Lung (tissue), 12 donors: ENCODE data around the gene EHD1. TPM values are rescaled to one million over a fixed set of nuclear protein-coding genes. Genes with fewer than 3 reads are reported as not detected.

Experiments
- ATAC-seq: fragments of 200-7000 bp; cut with Tn5 transposase; one replicate; pipeline ENCODE4 v1.9.1; 2020; ENCODE audit warnings: moderate number of reproducible peaks; ENCODE audit not compliant: insufficient read depth, low FRiP score
- DNase-seq, 3 donors: peaks; one replicate each; pipeline ENCODE4 v3.0.0-alpha.2; 2013 to 2017
- H3K27ac ChIP-seq, 2 donors: one replicate each; pipeline ENCODE4 v1.5.1; 2013; ENCODE audit warnings: mild to moderate bottlenecking in 2 of 2, moderate library complexity in 2 of 2, control low read depth in 1 of 2, inconsistent platforms in 1 of 2, low read depth in 1 of 2, low read length in 1 of 2
- H3K27me3 ChIP-seq, 3 donors: one replicate each; pipeline ENCODE4 v1.5.1; 2013; ENCODE audit warnings: low read length in 2 of 3; ENCODE audit not compliant: control insufficient read depth in 3 of 3, insufficient read depth in 3 of 3
- H3K36me3 ChIP-seq, 4 donors: one replicate each; pipeline ENCODE4 v1.5.1; 2013; ENCODE audit warnings: low read length in 4 of 4, mild to moderate bottlenecking in 1 of 4, moderate library complexity in 1 of 4; ENCODE audit not compliant: control insufficient read depth in 4 of 4, insufficient read depth in 4 of 4
- H3K4me1 ChIP-seq, 5 donors: one replicate each; pipeline ENCODE4 v1.5.1; 2013; ENCODE audit warnings: low read length in 5 of 5, mild to moderate bottlenecking in 2 of 5, moderate library complexity in 1 of 5; ENCODE audit not compliant: control insufficient read depth in 5 of 5, insufficient read depth in 5 of 5
- H3K4me3 ChIP-seq: one replicate; pipeline ENCODE4 v1.5.1; 2013; ENCODE audit warnings: mild to moderate bottlenecking, control low read depth, moderate library complexity
- H3K9ac ChIP-seq, 2 donors: one replicate each; pipeline ENCODE4 v1.5.1; 2013; ENCODE audit warnings: low read length in 2 of 2, control low read depth in 1 of 2; ENCODE audit not compliant: insufficient read depth in 1 of 2
- H3K9me3 ChIP-seq, 4 donors: one replicate each; pipeline ENCODE4 v1.5.1; 2013; ENCODE audit warnings: low read length in 3 of 4, mild to moderate bottlenecking in 1 of 4, moderate library complexity in 1 of 4; ENCODE audit not compliant: control insufficient read depth in 4 of 4, insufficient read depth in 3 of 4
- WGBS, 2 donors: extraction: QIAGEN DNeasy Blood & Tissue Kit; methylation state at CpG; one replicate each; pipeline ENCODE4 v1.1.7; 2013; 5-methylcytosine and 5-hydroxymethylcytosine counted together
- polyA plus RNA-seq, 2 donors: library from polyadenylated mRNA; stranded (reverse); fragments of 200-250 nt; gene quantifications; one replicate each; pipeline ENCODE4 v1.2.1, GENCODE V29; 2013
- total RNA-seq, 2 donors: library from RNA; depleted of rRNA in 1 of 2; stranded (reverse); fragments of >200 nt in 1 of 2; gene quantifications; one replicate each; pipeline ENCODE4 v1.2.1, GENCODE V29; 2014 to 2021
- TF ChIP-seq, protein P1 (sequence below): IDR thresholded peaks from 2 replicates; pipeline ENCODE4 v1.5.1; 2012; ENCODE audit warnings: mild to moderate bottlenecking; ENCODE audit errors: control extremely low read depth, extremely low read depth
- donor health status: control.
- donor health status: control.
- donor health status: Bipolar disorder and iron deficiency.
- donor health status: healthy.
- donor health status: DM: yes; HTN: yes; CAD: no.

EHD1 gene
- total and polyA plus RNA-seq, 4 donors, result 42.1 to 144 (median 105) TPM

DNA sequence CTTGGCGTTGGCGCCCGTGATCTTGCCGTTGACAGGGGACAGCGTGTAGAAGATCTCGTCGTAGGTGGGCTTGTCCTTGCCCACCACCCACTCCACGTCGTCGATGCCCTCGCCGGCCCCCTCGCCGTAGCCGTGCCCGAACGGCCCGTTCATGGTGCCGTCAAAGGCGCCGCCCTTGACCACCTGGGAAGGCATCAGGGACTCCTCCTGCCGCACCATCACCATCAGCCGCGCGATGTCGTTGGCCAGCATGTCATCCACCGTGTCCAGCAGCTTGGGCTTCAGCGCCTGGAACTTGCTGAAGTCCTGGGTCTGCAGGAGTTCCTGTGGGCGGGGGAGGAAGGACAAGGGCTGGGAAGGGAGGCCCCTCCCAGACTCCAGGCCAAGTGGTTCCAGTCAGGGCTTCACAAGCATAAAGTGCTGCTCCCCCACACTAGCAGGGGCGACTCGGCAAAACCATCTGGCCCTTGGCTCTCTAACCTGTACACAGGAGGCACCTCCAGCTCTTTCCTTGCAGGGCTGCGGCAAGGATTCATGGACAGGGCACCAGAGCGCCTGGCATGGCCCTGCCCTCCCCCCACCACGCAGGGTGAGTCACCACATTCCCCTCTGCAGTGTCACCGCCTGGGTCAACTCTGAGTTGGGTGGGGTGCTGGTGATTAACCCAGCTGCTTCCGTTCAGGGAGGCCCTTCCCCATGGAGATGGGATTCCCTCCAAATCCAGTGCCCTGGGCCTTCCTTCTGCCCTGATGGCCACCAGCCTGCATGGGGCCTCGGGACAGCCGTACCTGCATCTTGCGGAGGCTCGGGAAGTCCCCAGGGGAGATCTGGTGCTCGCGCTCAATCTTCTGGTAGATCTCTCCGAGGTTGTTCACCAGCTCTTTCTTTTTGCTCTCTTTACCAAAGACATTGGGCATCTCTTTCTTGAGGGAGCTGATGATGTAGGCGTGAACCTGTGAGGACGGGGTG is 23.6 kb downstream of the EHD1 start:
- H3K9me3 ChIP-seq, result no peaks in the 10 kb centered on the region
- ATAC-seq (peak; percentile 86), DNase-seq (no peak)
- no peak overlapping the region for H3K9ac ChIP-seq
- peaks cover 0 to 62% (median 3%) of the 10 kb centered on the region in 5 donors for H3K4me1 ChIP-seq
- peaks cover 0 to 21% (median 15%) of the 10 kb centered on the region in 4 donors for H3K36me3 ChIP-seq
- H3K4me3 ChIP-seq, result no peak overlapping the region
- WGBS, 2 donors, result 71 to 75% methylated on average over 45 of the region's 45 CpGs
- H3K27ac ChIP-seq, result peak overlapping the region; percentile 86 to 90
- H3K27me3 ChIP-seq, result no peaks in the 10 kb centered on the region
- TF ChIP-seq, protein P1, sequence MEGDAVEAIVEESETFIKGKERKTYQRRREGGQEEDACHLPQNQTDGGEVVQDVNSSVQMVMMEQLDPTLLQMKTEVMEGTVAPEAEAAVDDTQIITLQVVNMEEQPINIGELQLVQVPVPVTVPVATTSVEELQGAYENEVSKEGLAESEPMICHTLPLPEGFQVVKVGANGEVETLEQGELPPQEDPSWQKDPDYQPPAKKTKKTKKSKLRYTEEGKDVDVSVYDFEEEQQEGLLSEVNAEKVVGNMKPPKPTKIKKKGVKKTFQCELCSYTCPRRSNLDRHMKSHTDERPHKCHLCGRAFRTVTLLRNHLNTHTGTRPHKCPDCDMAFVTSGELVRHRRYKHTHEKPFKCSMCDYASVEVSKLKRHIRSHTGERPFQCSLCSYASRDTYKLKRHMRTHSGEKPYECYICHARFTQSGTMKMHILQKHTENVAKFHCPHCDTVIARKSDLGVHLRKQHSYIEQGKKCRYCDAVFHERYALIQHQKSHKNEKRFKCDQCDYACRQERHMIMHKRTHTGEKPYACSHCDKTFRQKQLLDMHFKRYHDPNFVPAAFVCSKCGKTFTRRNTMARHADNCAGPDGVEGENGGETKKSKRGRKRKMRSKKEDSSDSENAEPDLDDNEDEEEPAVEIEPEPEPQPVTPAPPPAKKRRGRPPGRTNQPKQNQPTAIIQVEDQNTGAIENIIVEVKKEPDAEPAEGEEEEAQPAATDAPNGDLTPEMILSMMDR, result no peak

DNA sequence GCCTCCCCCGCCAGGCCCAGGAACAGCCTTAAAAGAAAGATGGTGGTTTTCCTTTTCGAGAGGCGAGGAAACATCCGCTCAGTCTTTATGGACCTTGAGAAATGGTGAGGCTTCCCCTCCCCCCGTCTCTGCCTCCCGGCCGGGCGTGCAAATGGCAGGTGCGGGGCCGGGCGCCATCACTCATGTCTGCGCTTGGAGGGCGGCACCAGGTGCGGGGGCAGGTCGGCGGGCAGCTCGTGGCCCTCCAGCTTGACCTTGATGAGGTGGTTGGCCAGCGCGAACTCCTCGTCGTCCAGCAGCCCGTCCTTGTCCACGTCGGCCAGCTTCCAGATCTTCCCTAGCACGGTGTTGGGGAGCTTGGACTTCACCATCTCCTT is 24.3 kb downstream of the EHD1 start:
- DNase-seq (no peak), ATAC-seq (no peak)
- TF ChIP-seq, protein P1, result no peak
- no peaks in the 10 kb centered on the region for H3K27me3 ChIP-seq
- H3K9me3 ChIP-seq, result no peaks in the 10 kb centered on the region
- peaks cover 0 to 21% (median 11%) of the 10 kb centered on the region in 4 donors for H3K36me3 ChIP-seq
- H3K27ac ChIP-seq, result peak overlapping the region; percentile 77 to 90
- H3K9ac ChIP-seq, result no peak overlapping the region
- no peak overlapping the region for H3K4me3 ChIP-seq
- WGBS, 2 donors, result 91 to 93% methylated on average over 25 of the region's 25 CpGs
- H3K4me1 ChIP-seq, result peaks cover 0 to 58% (median 9%) of the 10 kb centered on the region in 5 donors

DNA sequence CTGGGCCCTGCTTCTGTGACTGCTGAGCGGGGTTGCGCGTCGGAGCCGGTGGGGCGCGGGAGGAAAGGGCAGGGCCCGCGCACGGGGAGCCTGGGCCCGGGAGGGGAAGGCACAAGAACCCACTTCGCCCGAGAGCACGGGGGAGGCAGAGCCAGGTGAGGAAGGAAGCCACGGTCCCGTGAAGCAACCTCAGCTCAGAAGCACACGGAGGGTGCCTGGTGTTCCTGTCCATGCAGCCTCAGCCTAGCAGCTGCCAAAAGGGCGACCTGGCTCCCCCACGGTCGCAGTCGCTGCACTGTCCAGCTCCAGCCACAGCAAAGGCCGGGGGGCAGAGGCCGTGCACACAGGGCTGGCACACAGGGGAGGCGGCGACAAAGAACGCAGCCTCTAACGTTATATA is 24.7 kb downstream of the EHD1 start:
- peak overlapping the region; percentile 77 to 90 for H3K27ac ChIP-seq
- H3K36me3 ChIP-seq, result peaks cover 0 to 21% (median 8%) of the 10 kb centered on the region in 4 donors
- no peak overlapping the region for H3K9ac ChIP-seq
- no peaks in the 10 kb centered on the region for H3K9me3 ChIP-seq
- WGBS, 2 donors, result 46 to 67% methylated on average over 27 of the region's 27 CpGs
- TF ChIP-seq, protein P1, result no peak
- no peak overlapping the region for H3K4me3 ChIP-seq
- no peak for ATAC-seq
- no peak for DNase-seq
- no peaks in the 10 kb centered on the region for H3K27me3 ChIP-seq
- peaks cover 0 to 54% (median 13%) of the 10 kb centered on the region in 5 donors for H3K4me1 ChIP-seq
